GM23338 (cell line): ENCODE results near the gene SERP2. TPM values are rescaled to one million over a fixed set of nuclear protein-coding genes. Genes with fewer than 3 reads are reported as not detected.
A peak's percentile ranks its signal among the peaks of the same experiment; 100 is the strongest.

ENCODE experiments used
- ATAC-seq: fragments of 200-7000 bp; cut with Tn5 transposase; 3 replicates; pipeline ENCODE4 v1.9.1; 2020
- DNase-seq: peaks from one replicate; pipeline ENCODE4 v3.0.0-alpha.2; 2015; ENCODE audit warnings: low spot score
- H2AFZ ChIP-seq: fragments of 200-600 bp; sonication (generic); 2 replicates; pipeline ENCODE4 v1.8.0; 2016; ENCODE audit warnings: antibody characterized with exemption, mild to moderate bottlenecking, moderate library complexity
- H3F3A ChIP-seq: fragments of 200-600 bp; sonication (generic); replicated peaks from 2 replicates; pipeline ENCODE4 v1.8.0; 2017; ENCODE audit warnings: antibody characterized with exemption, mixed run types, low read depth
- H3K27ac ChIP-seq: fragments of 200-600 bp; sonication (generic); 2 replicates; pipeline ENCODE4 v1.6.1; 2016; ENCODE audit warnings: low read depth
- H3K27me3 ChIP-seq: fragments of 200-600 bp; sonication (generic); 2 replicates; pipeline ENCODE4 v1.8.0; 2016; ENCODE audit warnings: mild to moderate bottlenecking, mixed run types, moderate library complexity; ENCODE audit not compliant: insufficient read depth
- H3K36me3 ChIP-seq: fragments of 200-600 bp; sonication (generic); 2 replicates; pipeline ENCODE4 v1.8.0; 2016; ENCODE audit warnings: mild to moderate bottlenecking; ENCODE audit not compliant: insufficient read depth
- H3K4me1 ChIP-seq: fragments of 200-600 bp; sonication (generic); 2 replicates; pipeline ENCODE4 v1.8.0; 2016; ENCODE audit warnings: mild to moderate bottlenecking, moderate library complexity; ENCODE audit not compliant: insufficient read depth
- H3K4me2 ChIP-seq: fragments of 200-600 bp; sonication (generic); 2 replicates; pipeline ENCODE4 v1.7.1; 2017; ENCODE audit warnings: mixed run types
- H3K4me3 ChIP-seq: fragments of 200-600 bp; sonication (generic); 2 replicates; pipeline ENCODE4 v1.6.1; 2016; ENCODE audit warnings: mixed run types
- H3K79me2 ChIP-seq: fragments of 200-600 bp; sonication (generic); replicated peaks from 2 replicates; pipeline ENCODE4 v1.8.0; 2017; ENCODE audit warnings: mild to moderate bottlenecking; ENCODE audit not compliant: insufficient read depth
- H3K9me2 ChIP-seq: fragments of 200-600 bp; sonication (generic); 2 replicates; pipeline ENCODE4 v1.8.0; 2017; ENCODE audit not compliant: insufficient read depth
- H4K20me1 ChIP-seq: fragments of 200-600 bp; sonication (generic); replicated peaks from 2 replicates; pipeline ENCODE4 v1.8.0; 2017; ENCODE audit warnings: mild to moderate bottlenecking; ENCODE audit not compliant: insufficient read depth
- H3K27ac Mint-ChIP-seq: 2 replicates; pipeline ENCODE4 v1.8.0; 2020; ENCODE audit warnings: inconsistent platforms, mild to moderate bottlenecking, moderate library complexity, mixed read lengths
- H3K27me3 Mint-ChIP-seq: 3 replicates; pipeline ENCODE4 v1.8.0; 2022; ENCODE audit warnings: low read depth, mild to moderate bottlenecking, moderate library complexity, mixed read lengths, inconsistent platforms; ENCODE audit not compliant: insufficient read depth, poor library complexity
- H3K36me3 Mint-ChIP-seq: 3 replicates; pipeline ENCODE4 v1.8.0; 2021; ENCODE audit warnings: low read depth, mild to moderate bottlenecking, inconsistent platforms, moderate library complexity, mixed read lengths
- H3K4me1 Mint-ChIP-seq: 3 replicates; pipeline ENCODE4 v1.8.0; 2020; ENCODE audit warnings: mild to moderate bottlenecking, inconsistent platforms, mixed read lengths
- H3K4me3 Mint-ChIP-seq: 3 replicates; pipeline ENCODE4 v1.8.0; 2021; ENCODE audit warnings: moderate library complexity, mild to moderate bottlenecking, inconsistent platforms, mixed read lengths
- H3K9me3 Mint-ChIP-seq: 3 replicates; pipeline ENCODE4 v1.8.0; 2020; ENCODE audit warnings: moderate library complexity, mild to moderate bottlenecking, inconsistent platforms, mixed read lengths
- CREB1 ChIP-seq: fragments of 250-450 bp; sonication (Bioruptor Pico); IDR thresholded peaks from 2 replicates; pipeline ENCODE4 v1.5.0; 2020; ENCODE audit warnings: low read depth, mild to moderate bottlenecking, moderate library complexity
- CTCF ChIP-seq, 2 experiments: fragments of 200-600 bp in 1 of 2; sonication (generic) in 1 of 2; conservative IDR thresholded peaks; 2 replicates each; pipeline versions ENCODE4 v1.5.1 to v1.6.1; 2016 to 2017; ENCODE audit warnings: antibody characterized with exemption in 2 of 2, low read depth in 2 of 2, mild to moderate bottlenecking in 2 of 2, moderate library complexity in 1 of 2
- ETS1 ChIP-seq: IDR thresholded peaks from 2 replicates; pipeline ENCODE4 v1.6.1; 2016; ENCODE audit warnings: antibody characterized with exemption
- EZH2 ChIP-seq: fragments of 200-600 bp; sonication (generic); IDR thresholded peaks from one replicate; pipeline ENCODE4 v1.8.0; 2017; ENCODE audit warnings: antibody characterized with exemption, mild to moderate bottlenecking, low read depth; ENCODE audit not compliant: unreplicated experiment
- EZH2phosphoT487 ChIP-seq: fragments of 200-600 bp; sonication (generic); IDR thresholded peaks from one replicate; pipeline ENCODE4 v1.8.1; 2018; ENCODE audit warnings: antibody characterized with exemption; ENCODE audit not compliant: unreplicated experiment
- JUNB ChIP-seq: IDR thresholded peaks from one replicate; pipeline ENCODE4 v1.6.1; 2016; ENCODE audit warnings: antibody characterized with exemption; ENCODE audit not compliant: unreplicated experiment
- NANOG ChIP-seq: IDR thresholded peaks from 2 replicates; pipeline ENCODE4 v1.6.1; 2016; ENCODE audit warnings: antibody characterized with exemption, borderline replicate concordance
- POLR2AphosphoS5 ChIP-seq: IDR thresholded peaks from 2 replicates; pipeline ENCODE4 v1.6.1; 2016; ENCODE audit warnings: antibody characterized with exemption, low read depth
- REST ChIP-seq: IDR thresholded peaks from one replicate; pipeline ENCODE4 v1.6.1; 2018; ENCODE audit warnings: antibody characterized with exemption; ENCODE audit not compliant: unreplicated experiment
- STAT1 ChIP-seq: IDR thresholded peaks from one replicate; pipeline ENCODE4 v1.6.1; 2016; ENCODE audit warnings: antibody characterized with exemption; ENCODE audit not compliant: unreplicated experiment
- ZNF114 ChIP-seq: fragments of 250-450 bp; sonication (Bioruptor Pico); IDR thresholded peaks from 2 replicates; pipeline ENCODE4 v1.5.0; 2020; ENCODE audit warnings: mild to moderate bottlenecking, moderate library complexity
- ZNF331 ChIP-seq: fragments of 250-450 bp; sonication (Bioruptor Pico); IDR thresholded peaks from 2 replicates; pipeline ENCODE4 v1.5.0; 2020; ENCODE audit warnings: low read depth, mild to moderate bottlenecking, moderate library complexity
- ZNF462 ChIP-seq: fragments of 250-450 bp; sonication (Bioruptor Pico); IDR thresholded peaks from 2 replicates; pipeline ENCODE4 v1.5.0; 2020; ENCODE audit warnings: mild to moderate bottlenecking, moderate library complexity
- polyA plus RNA-seq: library from polyadenylated mRNA; unstranded; fragments of >200 nt; fragmentation: Nextera tagmentation; extraction: Ambion mirVana; gene quantifications from 2 replicates; pipeline ENCODE4 v1.2.1, GENCODE V29; 2016
- total RNA-seq: library from RNA; depleted of rRNA; stranded (reverse); fragments of >200 nt; shearing (Covaris generic); gene quantifications from 2 replicates; pipeline ENCODE4 v1.2.3, GENCODE V29; 2014

Gene SERP2
- total and polyA plus RNA-seq, 2 experiments from 2014 or later: 0.59 to 3.4 TPM

- no peak overlapping the region for H3K4me3 ChIP-seq
- no peak overlapping the region for H3K4me2 ChIP-seq
- no peak overlapping the region for H2AFZ ChIP-seq
- 0 out of 2 replicates have a peak, but pooled peaks cover 4% of the 10 kb centered on the region for H3F3A ChIP-seq
- Mint-ChIP-seq H3K27ac (0 out of 2 replicates have a peak overlapping the region, but pooled peaks have one; percentile 16), H3K9me3 (no peaks in the 10 kb centered on the region), H3K4me1 (peaks cover 12% of the 10 kb centered on the region), H3K36me3 (peaks cover 29% of the 10 kb centered on the region), H3K4me3 (no peak overlapping the region), H3K27me3 (peaks cover 2% of the 10 kb centered on the region)
- H3K79me2 ChIP-seq: peaks cover 20% of the 10 kb centered on the region
- H4K20me1 ChIP-seq: peaks cover 14% of the 10 kb centered on the region
- peaks cover 10% of the 10 kb centered on the region for H3K4me1 ChIP-seq
- H3K9me2 ChIP-seq: no peaks in the 10 kb centered on the region
- TF ChIP-seq JUNB: no peak
- TF ChIP-seq EZH2: no peak
- TF ChIP-seq ZNF462 (CRISPR knock-in tag): no peak
- TF ChIP-seq EZH2phosphoT487: no peak
- TF ChIP-seq CTCF (conservative IDR thresholded peaks at IDR 0.05; ENCODE audit: low read depth in 2 of 2): no peak
- no peak for TF ChIP-seq POLR2AphosphoS5
- TF ChIP-seq STAT1: no peak
- TF ChIP-seq ETS1: no peak
- no peak for TF ChIP-seq NANOG
- TF ChIP-seq ZNF331: no peak
- TF ChIP-seq CREB1 (CRISPR knock-in tag): no peak
- no peak for TF ChIP-seq REST
- no peak for TF ChIP-seq ZNF114 (CRISPR knock-in tag)
- no peaks in the 10 kb centered on the region for H3K27me3 ChIP-seq
- ATAC-seq (peak; percentile 5; the same call in 2 of the 3 replicates), DNase-seq (no peak)
- no peak overlapping the region for H3K27ac ChIP-seq
- peaks cover 18% of the 10 kb centered on the region for H3K36me3 ChIP-seq
Measured at GRCh38 chr13:44431150-44431549, 57.5 kb downstream of the SERP2 start.
